Endothelial cell of umbilical vein (primary cell): Measurements from ENCODE around the gene USP34. TPM values are rescaled to one million over a fixed set of nuclear protein-coding genes. Genes with fewer than 3 reads are reported as not detected.

ENCODE experiments used
- BruUV-seq: library from RNA; stranded (reverse); fragments of 400-500 nt; replicated peaks from 2 replicates; lab custom pipeline; 2021; lab: Mats Ljungman, UMichigan
- CTCF ChIA-PET: fragments of 300-600, 350-600 bp; sonication (Branson Sonifier 250); formaldehyde crosslinking; loops from one replicate; lab custom pipeline; 2021; ENCODE audit warnings: antibody characterized with exemption, inconsistent platforms; lab: Charles Lee
- POLR2A ChIA-PET: fragments of 300-600, 350-600 bp; sonication (Branson Sonifier 250); formaldehyde crosslinking; loops from one replicate; lab custom pipeline; 2021; ENCODE audit warnings: antibody characterized with exemption, inconsistent platforms; lab: Charles Lee
- DNase-seq: peaks from one replicate; pipeline ENCODE4 v3.0.0-alpha.2; 2011; ENCODE audit warnings: low read depth, low spot score
- FAIRE-seq: peaks from 2 replicates; lab custom pipeline; 2011; peaks lifted over from hg19 to GRCh38; lab: Jason Lieb, UNC
- H2AFZ ChIP-seq: 2 replicates; pipeline ENCODE4 v1.6.0; 2012; ENCODE audit warnings: low read depth, low read length, control low read depth, inconsistent platforms
- H3K27ac ChIP-seq: 2 replicates; pipeline ENCODE4 v1.5.1; 2011; ENCODE audit warnings: low read depth, mild to moderate bottlenecking, control low read depth, low read length, moderate library complexity; ENCODE audit not compliant: insufficient read depth
- H3K27me3 ChIP-seq, 2 experiments: 2 replicates each; pipeline versions ENCODE4 v1.6.0 to v1.6.1; 2011; ENCODE audit warnings: low read length in 2 of 2, mixed read lengths in 1 of 2; ENCODE audit not compliant: control insufficient read depth in 2 of 2, insufficient read depth in 2 of 2
- H3K36me3 ChIP-seq, 2 experiments: 2 replicates in 1 of 2; 3 replicates in 1 of 2; pipeline ENCODE4 v1.5.1; 2011; ENCODE audit warnings: low read length in 2 of 2, mild to moderate bottlenecking in 1 of 2, moderate library complexity in 1 of 2; ENCODE audit not compliant: control insufficient read depth in 2 of 2, insufficient read depth in 2 of 2; ENCODE audit errors: extremely low read depth in 1 of 2
- H3K4me1 ChIP-seq: 3 replicates; pipeline ENCODE4 v1.5.1; 2011; ENCODE audit warnings: mild to moderate bottlenecking, low read length; ENCODE audit not compliant: control insufficient read depth, insufficient read depth; ENCODE audit errors: extremely low read depth
- H3K4me2 ChIP-seq: 2 replicates; pipeline ENCODE4 v1.6.1; 2011; ENCODE audit warnings: low read length, control low read depth, mixed read lengths; ENCODE audit not compliant: insufficient read depth
- H3K4me3 ChIP-seq, 3 experiments: fragments of 200-600 bp in 1 of 3; sonication (generic), shearing (Covaris generic) in 1 of 3; replicated peaks in 1 of 3; 2 replicates each; pipeline ENCODE4 v1.5.1; 2011 to 2016; ENCODE audit warnings: control low read depth in 3 of 3, low read length in 3 of 3, mild to moderate bottlenecking in 2 of 3, inconsistent platforms in 1 of 3, low read depth in 1 of 3, moderate library complexity in 1 of 3; ENCODE audit not compliant: insufficient read depth in 1 of 3
- H3K79me2 ChIP-seq: 2 replicates; pipeline ENCODE4 v1.6.0; 2012; ENCODE audit warnings: low read length, inconsistent platforms; ENCODE audit not compliant: control insufficient read depth, insufficient read depth
- H3K9ac ChIP-seq: replicated peaks from 2 replicates; pipeline ENCODE3; 2011; ENCODE audit warnings: low read length, control low read depth; ENCODE audit not compliant: insufficient read depth; ENCODE audit errors: extremely low read depth
- H3K9me1 ChIP-seq: replicated peaks from 3 replicates; pipeline ENCODE4 v1.6.0; 2011; ENCODE audit warnings: mild to moderate bottlenecking, low read length; ENCODE audit not compliant: control insufficient read depth, insufficient read depth; ENCODE audit errors: extremely low read depth
- H3K9me3 ChIP-seq: replicated peaks from 2 replicates; pipeline ENCODE4 v1.5.1; 2012; ENCODE audit warnings: low read length, inconsistent platforms; ENCODE audit not compliant: control insufficient read depth, insufficient read depth
- H4K20me1 ChIP-seq: replicated peaks from 2 replicates; pipeline ENCODE3; 2011; ENCODE audit warnings: mild to moderate bottlenecking, low read length; ENCODE audit not compliant: control insufficient read depth, insufficient read depth; ENCODE audit errors: extremely low read depth
- EZH2 ChIP-seq: IDR thresholded peaks from 2 replicates; pipeline ENCODE4 v1.6.1; 2012; ENCODE audit warnings: borderline replicate concordance, low read depth, mild to moderate bottlenecking, moderate library complexity, low read length, inconsistent platforms; ENCODE audit not compliant: severe bottlenecking
- FOS ChIP-seq: IDR thresholded peaks from 2 replicates; pipeline ENCODE4 v1.6.1; 2011; ENCODE audit warnings: mild to moderate bottlenecking, low read length, moderate library complexity, borderline replicate concordance; ENCODE audit not compliant: insufficient read depth
- GATA2 ChIP-seq: IDR thresholded peaks from 2 replicates; pipeline ENCODE4 v1.7.0; 2011; ENCODE audit warnings: low read depth, mild to moderate bottlenecking, moderate library complexity, mixed read lengths, low read length; ENCODE audit not compliant: insufficient read length, insufficient read depth
- JUN ChIP-seq: IDR thresholded peaks from 2 replicates; pipeline ENCODE4 v1.6.1; 2011; ENCODE audit warnings: borderline replicate concordance, low read depth; ENCODE audit not compliant: insufficient read length, insufficient read depth
- MYC ChIP-seq: IDR thresholded peaks from one replicate; pipeline ENCODE4 v1.6.1; 2011; ENCODE audit warnings: mild to moderate bottlenecking, low read depth, low read length
- POLR2AphosphoS5 ChIP-seq: IDR thresholded peaks from 2 replicates; pipeline ENCODE4 v1.6.1; 2012; ENCODE audit warnings: low read depth, mild to moderate bottlenecking, control low read depth, low read length, moderate library complexity; ENCODE audit not compliant: insufficient read depth
- dilution Hi-C: fragments of 300-500 bp; cut with MboI; formaldehyde crosslinking; loops from one replicate; pipeline ENCODE4 v1.15.0; 2019; ENCODE audit warnings: low sequenced_read_pairs; ENCODE audit not compliant: extremely low pct_ligation_motif_present
- intact Hi-C: fragments of 100-400 bp; cut with micrococcal nuclease; formaldehyde crosslinking; loops from one replicate; pipeline ENCODE4 v1.10.0; 2022
- polyA plus RNA-seq, 4 experiments: library from polyadenylated mRNA; depleted of rRNA in 3 of 4; stranded (reverse) in 3 of 4; unstranded in 1 of 4; fragments of >200 nt; gene quantifications; 2 replicates each; pipeline versions ENCODE4 v1.2.1 to v1.2.3, GENCODE V29; 2011 to 2012; ENCODE audit warnings: missing spikeins in 1 of 4
- total RNA-seq: library from RNA; stranded (reverse); gene quantifications from 2 replicates; pipeline ENCODE4 v1.2.3, GENCODE V29; 2021
- TF ChIP-seq, protein P1 (sequence below): IDR thresholded peaks from 2 replicates; pipeline ENCODE4 v1.6.1; 2011; ENCODE audit not compliant: insufficient read depth, insufficient read length
- TF ChIP-seq, protein P2 (sequence below), 2 donors: IDR thresholded peaks; 1 replicate in 1 of 2; 2 replicates in 1 of 2; pipeline ENCODE4 v1.5.1; 2011; ENCODE audit warnings: low read length in 2 of 2, mild to moderate bottlenecking in 2 of 2, moderate library complexity in 2 of 2, control low read depth in 1 of 2, inconsistent platforms in 1 of 2, low read depth in 1 of 2; ENCODE audit not compliant: insufficient read depth in 1 of 2; ENCODE audit errors: extremely low read depth in 1 of 2

Gene USP34
- total and polyA plus RNA-seq, 2 donors (not counting 3 experiments of a cell fraction or from before 2014, with no cell fraction given): 46.3 to 96.9 TPM

DNA sequence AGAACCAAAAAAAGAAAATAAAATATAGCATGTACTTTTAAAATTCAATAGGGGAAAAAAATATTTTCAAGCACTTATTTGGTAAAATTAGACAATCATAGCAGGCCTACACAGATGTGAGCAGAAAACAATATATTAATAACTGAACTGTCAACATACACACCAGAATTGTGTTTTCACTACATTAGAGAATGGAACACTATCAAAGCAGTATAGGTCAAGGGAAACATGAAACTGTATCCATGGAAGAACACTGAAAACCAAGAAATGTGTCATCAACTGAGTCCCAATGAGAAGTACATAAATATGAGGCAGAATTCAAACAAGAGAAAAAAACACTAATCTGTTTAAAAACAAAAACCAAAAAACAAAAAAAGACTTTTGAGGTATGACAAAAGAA is 132.4 kb downstream of the USP34 start:
- no peaks in the 10 kb centered on the region for H3K9me1 ChIP-seq
- POLR2A ChIA-PET: no interaction called here
- H3K9ac ChIP-seq: no peak overlapping the region
- H4K20me1 ChIP-seq: no peaks in the 10 kb centered on the region
- H3K27me3 ChIP-seq: no peaks in the 10 kb centered on the region
- TF ChIP-seq JUN (no peak), GATA2 (no peak), FOS (no peak), EZH2 (no peak), MYC (no peak), POLR2AphosphoS5 (no peak)
- TF ChIP-seq, protein P1, sequence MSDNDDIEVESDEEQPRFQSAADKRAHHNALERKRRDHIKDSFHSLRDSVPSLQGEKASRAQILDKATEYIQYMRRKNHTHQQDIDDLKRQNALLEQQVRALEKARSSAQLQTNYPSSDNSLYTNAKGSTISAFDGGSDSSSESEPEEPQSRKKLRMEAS: no peak
- TF ChIP-seq, protein P2, sequence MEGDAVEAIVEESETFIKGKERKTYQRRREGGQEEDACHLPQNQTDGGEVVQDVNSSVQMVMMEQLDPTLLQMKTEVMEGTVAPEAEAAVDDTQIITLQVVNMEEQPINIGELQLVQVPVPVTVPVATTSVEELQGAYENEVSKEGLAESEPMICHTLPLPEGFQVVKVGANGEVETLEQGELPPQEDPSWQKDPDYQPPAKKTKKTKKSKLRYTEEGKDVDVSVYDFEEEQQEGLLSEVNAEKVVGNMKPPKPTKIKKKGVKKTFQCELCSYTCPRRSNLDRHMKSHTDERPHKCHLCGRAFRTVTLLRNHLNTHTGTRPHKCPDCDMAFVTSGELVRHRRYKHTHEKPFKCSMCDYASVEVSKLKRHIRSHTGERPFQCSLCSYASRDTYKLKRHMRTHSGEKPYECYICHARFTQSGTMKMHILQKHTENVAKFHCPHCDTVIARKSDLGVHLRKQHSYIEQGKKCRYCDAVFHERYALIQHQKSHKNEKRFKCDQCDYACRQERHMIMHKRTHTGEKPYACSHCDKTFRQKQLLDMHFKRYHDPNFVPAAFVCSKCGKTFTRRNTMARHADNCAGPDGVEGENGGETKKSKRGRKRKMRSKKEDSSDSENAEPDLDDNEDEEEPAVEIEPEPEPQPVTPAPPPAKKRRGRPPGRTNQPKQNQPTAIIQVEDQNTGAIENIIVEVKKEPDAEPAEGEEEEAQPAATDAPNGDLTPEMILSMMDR (IDR thresholded peaks at IDR 0.05; ENCODE audit: extremely low read depth in 1 of 2, insufficient read depth in 1 of 2, low read depth in 1 of 2, low read length in 2 of 2): no peak
- no peak overlapping the region for H3K27ac ChIP-seq
- H3K4me1 ChIP-seq: peaks cover 11% of the 10 kb centered on the region
- DNase-seq (no peak), FAIRE-seq (no peak)
- CTCF ChIA-PET: no interaction called here
- intact Hi-C loops (no loop called here), dilution Hi-C loops (no loop called here)
- no peaks in the 10 kb centered on the region for H3K9me3 ChIP-seq
- BruUV-seq: no TSS peak
- no peak overlapping the region for H2AFZ ChIP-seq
- H3K4me2 ChIP-seq: no peak overlapping the region
- peaks cover 4% of the 10 kb centered on the region for H3K79me2 ChIP-seq
- H3K4me3 ChIP-seq: no peak overlapping the region
- no peaks in the 10 kb centered on the region for H3K36me3 ChIP-seq
